Measurements from ENCODE around the gene RGS7.

DNA sequence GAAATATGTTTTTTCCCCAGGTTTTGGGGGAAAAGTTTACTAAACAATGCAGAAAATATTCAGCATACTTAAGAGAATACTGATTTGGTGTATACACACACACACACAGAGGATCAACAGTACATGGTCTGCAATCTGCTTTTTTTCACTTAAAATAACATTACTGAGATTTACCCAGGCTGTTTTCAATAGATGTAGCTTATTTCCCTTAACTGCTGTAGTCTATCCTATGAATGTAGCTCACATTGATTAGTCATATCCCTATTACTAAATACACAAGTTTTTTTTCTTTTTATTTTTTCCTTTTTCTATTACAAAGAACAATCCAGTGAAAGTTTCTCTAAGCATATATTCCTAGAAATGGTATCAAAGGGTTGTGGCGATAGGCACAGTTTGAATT lies 478.4 kb downstream of the RGS7 start:
- TF ChIP-seq, protein P1, sequence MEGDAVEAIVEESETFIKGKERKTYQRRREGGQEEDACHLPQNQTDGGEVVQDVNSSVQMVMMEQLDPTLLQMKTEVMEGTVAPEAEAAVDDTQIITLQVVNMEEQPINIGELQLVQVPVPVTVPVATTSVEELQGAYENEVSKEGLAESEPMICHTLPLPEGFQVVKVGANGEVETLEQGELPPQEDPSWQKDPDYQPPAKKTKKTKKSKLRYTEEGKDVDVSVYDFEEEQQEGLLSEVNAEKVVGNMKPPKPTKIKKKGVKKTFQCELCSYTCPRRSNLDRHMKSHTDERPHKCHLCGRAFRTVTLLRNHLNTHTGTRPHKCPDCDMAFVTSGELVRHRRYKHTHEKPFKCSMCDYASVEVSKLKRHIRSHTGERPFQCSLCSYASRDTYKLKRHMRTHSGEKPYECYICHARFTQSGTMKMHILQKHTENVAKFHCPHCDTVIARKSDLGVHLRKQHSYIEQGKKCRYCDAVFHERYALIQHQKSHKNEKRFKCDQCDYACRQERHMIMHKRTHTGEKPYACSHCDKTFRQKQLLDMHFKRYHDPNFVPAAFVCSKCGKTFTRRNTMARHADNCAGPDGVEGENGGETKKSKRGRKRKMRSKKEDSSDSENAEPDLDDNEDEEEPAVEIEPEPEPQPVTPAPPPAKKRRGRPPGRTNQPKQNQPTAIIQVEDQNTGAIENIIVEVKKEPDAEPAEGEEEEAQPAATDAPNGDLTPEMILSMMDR (conservative IDR thresholded peaks at IDR 0.05; ENCODE audit: low read length): no peak
- TF ChIP-seq EZH2phosphoT487 (IDR thresholded peaks at IDR 0.05; ENCODE audit: borderline replicate concordance, low read depth, low read length): no peak
